Activated CD8-positive, alpha-beta memory T cell treated with anti-CD3 and anti-CD28 coated beads, Interleukin-2, amount 10 ng/mL, durations not matched to agents 7 days and 5 days (primary cell): ENCODE measurements around the gene BPTF. TPM values are rescaled to one million over a fixed set of nuclear protein-coding genes. Genes with fewer than 3 reads are reported as not detected.
"Not testable (repeated sequence)": the region's sequence is repeated elsewhere in the genome, so short reads cannot be mapped to it uniquely, and the experiment has no call there.

ENCODE experiments used
- ATAC-seq: fragments of 150-1000 bp; cut with Tn5 transposase; one replicate; pipeline ENCODE4 v1.10.0; 2021; ENCODE audit warnings: moderate library complexity
- CTCF ChIA-PET: fragments of 350-600 bp; sonication (Branson Sonifier 250); formaldehyde crosslinking; loops from one replicate; lab custom pipeline; 2021; ENCODE audit warnings: antibody characterized with exemption; lab: Charles Lee
- DNase-seq: peaks from one replicate; pipeline ENCODE4 v3.0.0-alpha.2; 2020
- H3K27ac Mint-ChIP-seq: one replicate; pipeline ENCODE4 v1.8.0; 2021; ENCODE audit warnings: mild to moderate bottlenecking, mixed read lengths
- H3K27me3 Mint-ChIP-seq: one replicate; pipeline ENCODE4 v1.8.0; 2021; ENCODE audit warnings: mixed read lengths
- H3K36me3 Mint-ChIP-seq: one replicate; pipeline ENCODE4 v1.8.0; 2021; ENCODE audit warnings: mild to moderate bottlenecking, mixed read lengths
- H3K4me1 Mint-ChIP-seq: one replicate; pipeline ENCODE4 v1.8.0; 2021; ENCODE audit warnings: mixed read lengths
- H3K4me3 Mint-ChIP-seq: one replicate; pipeline ENCODE4 v1.8.0; 2021; ENCODE audit warnings: mild to moderate bottlenecking, moderate library complexity, mixed read lengths
- H3K9me3 Mint-ChIP-seq: one replicate; pipeline ENCODE4 v1.8.0; 2022; ENCODE audit warnings: low read depth, mixed read lengths
- total RNA-seq, 2 experiments: library from RNA; stranded (reverse); gene quantifications; one replicate each; pipeline ENCODE4 v1.2.3, GENCODE V29; 2021

BPTF gene
- total RNA-seq, 2 experiments from 2014 or later = 89.3 to 101 TPM

GRCh38 chr17:68018493-68018892, 193.2 kb downstream of the BPTF start:
- H3K9me3 Mint-ChIP-seq, H3K36me3 Mint-ChIP-seq, ATAC-seq, H3K4me3 Mint-ChIP-seq, DNase-seq, H3K27ac Mint-ChIP-seq, CTCF ChIA-PET, H3K27me3 Mint-ChIP-seq: not testable (repeated sequence)
- peaks cover 13% of the 10 kb centered on the region for H3K4me1 Mint-ChIP-seq

- H3K4me1 Mint-ChIP-seq = peaks cover 13% of the 10 kb centered on the region
- CTCF ChIA-PET = interaction anchor here (0.9 to 1.8 kb wide), 15 partner anchors 8 to 182 kb away, joined by 3 to 13 read pairs (median 4); partner anchors contain the start of gene C17orf58
- H3K27me3 Mint-ChIP-seq = peaks cover 10% of the 10 kb centered on the region
- H3K4me3 Mint-ChIP-seq = peak overlapping the region; percentile 82
- H3K9me3 Mint-ChIP-seq = no peaks in the 10 kb centered on the region
- no peaks in the 10 kb centered on the region for H3K36me3 Mint-ChIP-seq
- peak overlapping the region; percentile 75 for H3K27ac Mint-ChIP-seq
- DNase-seq = no peak
- no peak for ATAC-seq
These were observed 194.0 kb downstream of the BPTF start for GRCh38 chr17:68019336-68019674.

DNA sequence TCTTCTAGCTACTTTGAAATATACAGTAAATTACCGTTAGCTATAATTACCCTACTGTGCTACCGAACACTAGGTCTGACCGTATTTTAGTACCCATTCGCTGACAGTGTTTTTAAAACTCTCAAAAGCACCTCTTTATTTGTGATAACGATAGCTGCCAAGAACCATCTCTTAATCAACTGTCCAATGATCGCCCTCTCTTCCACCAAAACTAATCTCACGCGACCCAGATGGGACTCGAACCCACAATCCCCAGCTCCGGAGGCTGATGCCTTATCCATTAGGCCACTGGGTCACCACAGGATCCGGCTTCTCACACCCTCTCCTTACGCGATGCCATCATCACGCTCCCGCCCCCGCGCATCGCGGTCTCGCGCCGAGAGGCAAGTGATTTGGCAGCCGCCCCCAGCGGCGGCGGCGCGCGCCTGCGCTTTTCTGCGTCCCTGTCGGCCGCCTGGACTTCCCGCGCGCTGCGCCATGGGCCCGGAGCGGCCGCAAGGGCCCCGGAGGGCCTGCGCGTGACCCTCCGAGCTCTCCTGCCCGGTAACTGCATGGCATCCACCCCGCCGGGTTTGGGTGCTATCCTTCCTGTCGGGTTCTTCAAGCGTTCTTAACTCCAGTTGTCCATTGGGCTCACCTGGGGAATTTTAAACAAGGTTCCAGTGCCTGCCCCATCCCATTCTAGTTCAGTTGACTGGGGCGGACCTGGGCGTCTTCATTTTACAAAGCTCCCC, 194.5 kb downstream of the BPTF start:
- peaks cover 13% of the 10 kb centered on the region for H3K4me1 Mint-ChIP-seq
- peak overlapping the region; percentile 75 for H3K27ac Mint-ChIP-seq
- DNase-seq = peak; percentile 98
- no peaks in the 10 kb centered on the region for H3K9me3 Mint-ChIP-seq
- CTCF ChIA-PET = interaction anchor here (0.8 to 1.8 kb wide), 18 partner anchors 9 to 468 kb away, joined by 3 to 13 read pairs (median 3); partner anchors contain the start of gene C17orf58
- H3K36me3 Mint-ChIP-seq = no peaks in the 10 kb centered on the region
- H3K4me3 Mint-ChIP-seq = peak overlapping the region; percentile 82
- peak; percentile 95 for ATAC-seq
- H3K27me3 Mint-ChIP-seq = peaks cover 8% of the 10 kb centered on the region

- Mint-ChIP-seq H3K27me3 (peaks cover 7% of the 10 kb centered on the region), H3K36me3 (no peaks in the 10 kb centered on the region), H3K4me3 (peak overlapping the region; percentile 82), H3K4me1 (peaks cover 13% of the 10 kb centered on the region), H3K27ac (peak overlapping the region; percentile 75), H3K9me3 (no peaks in the 10 kb centered on the region)
- ATAC-seq (no peak), DNase-seq (no peak)
- CTCF ChIA-PET = interaction anchor here (0.8 to 1.8 kb wide), 12 partner anchors 8 to 468 kb away, joined by 3 to 13 read pairs (median 4); partner anchors contain the start of gene C17orf58
These were observed 195.1 kb downstream of the BPTF start for GRCh38 chr17:68020409-68020756.

DNA sequence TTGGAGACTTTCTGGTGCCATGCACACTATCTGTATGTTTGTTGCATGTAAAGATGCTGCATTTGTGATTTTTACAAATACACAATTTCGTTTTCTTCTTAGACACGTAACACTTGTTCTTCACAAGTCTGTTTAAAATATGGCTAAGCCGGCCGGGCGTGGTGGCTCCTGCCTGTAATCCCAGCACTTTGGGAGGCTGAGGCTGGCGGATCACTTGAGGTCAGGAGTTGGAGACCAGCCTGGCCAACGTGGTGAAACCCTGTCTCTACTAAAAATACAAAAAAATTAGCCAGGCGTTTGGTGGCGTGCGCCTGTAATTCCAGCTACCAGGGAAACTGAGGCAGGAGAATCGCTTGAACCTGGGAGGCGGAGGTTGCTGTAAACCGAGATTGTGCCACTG, 195.5 kb downstream of the BPTF start:
- not testable (repeated sequence) for ATAC-seq, H3K27me3 Mint-ChIP-seq, DNase-seq, H3K36me3 Mint-ChIP-seq, H3K9me3 Mint-ChIP-seq
- Mint-ChIP-seq H3K4me3 (peak overlapping the region; percentile 82), H3K4me1 (peaks cover 13% of the 10 kb centered on the region), H3K27ac (peak overlapping the region; percentile 75)
- CTCF ChIA-PET = interaction anchor here (1.5 to 1.8 kb wide), 4 partner anchors 8 to 152 kb away, joined by 4 to 13 read pairs (median 6); no protein-coding TSS in a partner anchor

DNA sequence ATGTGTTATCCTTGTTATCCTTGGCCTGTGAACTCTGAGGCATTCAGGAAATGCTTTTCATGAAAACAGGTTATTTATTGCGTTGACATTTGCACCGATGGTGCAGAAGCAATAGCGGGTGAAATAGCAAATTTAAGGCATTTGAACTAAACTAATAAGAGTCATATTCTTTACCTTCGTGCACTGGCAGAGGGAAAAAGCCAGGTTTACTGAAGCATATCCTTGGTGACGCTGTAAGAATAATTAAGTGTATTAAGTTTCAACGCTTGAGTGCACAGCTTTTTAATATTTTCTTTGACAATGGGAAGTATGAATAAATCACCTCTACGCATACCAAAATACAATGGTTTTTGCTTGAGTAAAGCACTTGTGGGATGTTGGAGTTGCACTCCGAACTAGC, 196.7 kb downstream of the BPTF start:
- CTCF ChIA-PET = interaction anchor here (0.7 to 0.9 kb wide), 2 partner anchors 11 to 48 kb away, joined by 3 read pairs; no protein-coding TSS in a partner anchor
- Mint-ChIP-seq H3K27me3 (peaks cover 3% of the 10 kb centered on the region), H3K4me1 (peaks cover 13% of the 10 kb centered on the region), H3K4me3 (no peak overlapping the region), H3K36me3 (no peaks in the 10 kb centered on the region), H3K27ac (no peak overlapping the region), H3K9me3 (no peaks in the 10 kb centered on the region)
- ATAC-seq = no peak
- DNase-seq = no peak

DNA sequence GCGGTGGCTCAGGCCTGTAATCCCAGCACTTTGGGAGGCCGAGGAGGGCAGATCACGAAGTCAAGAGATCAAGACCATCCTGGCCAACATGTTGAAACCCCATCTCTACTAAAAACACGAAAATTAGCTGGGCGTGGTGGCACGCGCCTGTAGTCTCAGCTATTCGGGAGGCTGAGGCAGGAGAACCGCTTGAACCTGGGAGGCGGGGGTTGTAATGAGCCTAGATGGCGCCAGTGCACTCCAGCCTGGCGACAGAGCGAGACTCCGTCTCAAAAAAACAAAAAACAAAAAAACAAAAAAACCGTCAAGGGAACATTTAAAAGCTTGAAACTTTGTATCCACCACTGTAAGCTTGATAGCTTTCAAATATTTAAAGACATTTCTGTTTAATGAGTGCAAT, 197.2 kb downstream of the BPTF start:
- H3K36me3 Mint-ChIP-seq, H3K4me3 Mint-ChIP-seq, DNase-seq, ATAC-seq, H3K9me3 Mint-ChIP-seq, H3K27ac Mint-ChIP-seq, H3K27me3 Mint-ChIP-seq: not testable (repeated sequence)
- CTCF ChIA-PET = interaction anchor here (0.7 to 0.9 kb wide), 2 partner anchors 12 to 48 kb away, joined by 3 read pairs; no protein-coding TSS in a partner anchor
- H3K4me1 Mint-ChIP-seq = peaks cover 13% of the 10 kb centered on the region

DNA sequence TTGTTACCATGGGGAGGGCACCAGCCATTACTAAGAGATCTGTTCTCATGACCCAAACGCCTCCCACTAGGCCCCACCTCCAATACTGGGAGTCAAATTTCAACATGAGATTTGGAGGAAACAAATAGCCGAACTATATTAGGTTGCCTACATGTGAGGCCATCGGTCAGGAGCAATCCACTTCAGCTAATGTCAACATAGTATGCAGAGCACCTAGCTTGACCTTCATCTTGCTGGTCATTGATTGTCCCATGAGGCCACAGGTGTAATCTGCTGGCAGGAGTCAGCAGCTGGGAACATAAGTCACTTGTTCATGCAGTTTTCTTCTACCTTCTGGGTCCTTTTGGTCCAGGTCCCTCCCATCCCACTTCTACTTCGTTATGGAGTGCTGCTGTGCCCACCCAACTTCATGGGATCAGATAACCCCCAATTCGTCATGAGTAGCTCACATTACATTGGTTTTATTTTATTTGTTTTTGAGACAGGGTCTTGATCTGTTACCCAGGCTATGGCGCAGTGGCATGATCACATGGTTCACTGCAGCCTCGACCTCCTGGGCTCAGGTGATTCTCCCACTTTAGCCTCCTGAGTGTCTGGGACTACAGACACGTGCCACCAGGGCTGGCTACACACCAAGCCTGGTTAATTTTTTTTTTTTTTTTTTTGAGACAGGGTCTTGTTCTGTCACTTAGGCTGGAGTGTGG, 204.4 kb downstream of the BPTF start:
- no peaks in the 10 kb centered on the region for H3K9me3 Mint-ChIP-seq
- CTCF ChIA-PET = interaction anchor here (0.7 to 1.3 kb wide), 3 partner anchors 10 to 144 kb away, joined by 4 read pairs; no protein-coding TSS in a partner anchor

More for the DNA sequence above, 204.4 kb downstream of the BPTF start:
- Mint-ChIP-seq H3K27ac (no peak overlapping the region), H3K4me3 (no peak overlapping the region), H3K36me3 (no peaks in the 10 kb centered on the region), H3K27me3 (no peaks in the 10 kb centered on the region), H3K4me1 (peaks cover 2% of the 10 kb centered on the region)
- no peak for ATAC-seq
- DNase-seq = no peak

Other genes with a start within 250 kb of the BPTF start
- gene NOL11, start 107.6 kb upstream of the BPTF start, total RNA-seq = 10 to 100 TPM; 46.8 to 64.7 TPM
- 10 to 100 TPM in 1 of 2 experiments, 1 to 10 TPM in 1; 8.8 to 10.7 TPM for gene C17orf58, start 171.0 kb downstream of the BPTF start, total RNA-seq
- gene KPNA2, start 210.2 kb downstream of the BPTF start, total RNA-seq = 100 to 1,000 TPM; 246 to 321 TPM